Measurements from ENCODE around the gene SLC15A1.

The SLC15A1 gene

DNA sequence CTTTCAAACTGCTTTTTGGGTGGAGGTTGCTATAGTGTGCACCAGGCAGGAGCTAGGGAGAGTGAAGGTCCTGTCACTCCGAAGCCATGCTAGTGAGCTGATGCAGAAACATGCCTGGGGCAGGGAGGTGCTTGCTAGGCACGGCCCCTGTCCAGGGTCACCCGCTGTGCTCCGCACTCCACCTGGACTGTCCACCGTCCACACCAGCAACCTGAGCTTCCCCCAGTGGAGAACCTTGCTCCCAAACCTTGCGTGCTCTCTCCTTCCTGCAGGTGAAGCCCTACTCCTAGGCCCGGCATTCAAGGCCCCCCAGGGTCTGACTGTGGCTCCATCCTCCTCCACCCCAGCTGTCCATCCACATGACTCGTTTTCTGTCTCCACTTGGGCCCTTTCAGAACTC lies 12.3 kb downstream of the SLC15A1 start:
- peaks cover 18% of the 10 kb centered on the region for H3K4me1 ChIP-seq (ENCODE audit: control insufficient read depth, insufficient read depth, low read length)
- no peak overlapping the region for H3K4me3 ChIP-seq (ENCODE audit: low read length)
- no peaks in the 10 kb centered on the region for H3K27me3 ChIP-seq (ENCODE audit: control insufficient read depth, insufficient read depth, low read length)
- no peak overlapping the region for H3K9ac ChIP-seq (ENCODE audit: low read length)
- no peaks in the 10 kb centered on the region for H3K36me3 ChIP-seq (ENCODE audit: control insufficient read depth, insufficient read depth, low read length)
- no peaks in the 10 kb centered on the region for H3K9me3 ChIP-seq (ENCODE audit: control insufficient read depth, low read length)

DNA sequence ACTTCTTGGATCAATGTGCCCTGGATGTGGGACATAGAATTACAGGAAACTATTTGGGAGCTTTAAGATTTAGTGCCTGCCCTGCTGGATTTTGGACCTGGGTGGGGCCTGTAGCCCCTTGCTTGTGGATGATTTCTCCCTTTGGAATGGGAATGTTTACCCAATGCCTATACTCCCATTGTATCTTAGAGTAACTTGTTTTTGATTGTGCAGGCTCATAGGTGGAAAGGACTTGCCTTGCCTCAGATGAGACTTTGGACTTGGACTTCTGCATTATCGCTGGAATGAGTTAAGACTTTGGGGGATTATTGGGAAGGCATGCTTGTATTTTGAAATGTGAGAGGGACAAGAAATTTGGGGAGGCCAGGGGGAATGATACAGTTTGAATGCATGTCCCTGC lies 13.5 kb downstream of the SLC15A1 start:
- H3K4me3 ChIP-seq (ENCODE audit: low read length): no peak overlapping the region
- no peaks in the 10 kb centered on the region for H3K36me3 ChIP-seq (ENCODE audit: control insufficient read depth, insufficient read depth, low read length)
- H3K27me3 ChIP-seq (ENCODE audit: control insufficient read depth, insufficient read depth, low read length): no peaks in the 10 kb centered on the region
- no peak overlapping the region for H3K9ac ChIP-seq (ENCODE audit: low read length)
- H3K9me3 ChIP-seq (ENCODE audit: control insufficient read depth, low read length): no peaks in the 10 kb centered on the region
- H3K4me1 ChIP-seq (ENCODE audit: control insufficient read depth, insufficient read depth, low read length): peaks cover 18% of the 10 kb centered on the region

DNA sequence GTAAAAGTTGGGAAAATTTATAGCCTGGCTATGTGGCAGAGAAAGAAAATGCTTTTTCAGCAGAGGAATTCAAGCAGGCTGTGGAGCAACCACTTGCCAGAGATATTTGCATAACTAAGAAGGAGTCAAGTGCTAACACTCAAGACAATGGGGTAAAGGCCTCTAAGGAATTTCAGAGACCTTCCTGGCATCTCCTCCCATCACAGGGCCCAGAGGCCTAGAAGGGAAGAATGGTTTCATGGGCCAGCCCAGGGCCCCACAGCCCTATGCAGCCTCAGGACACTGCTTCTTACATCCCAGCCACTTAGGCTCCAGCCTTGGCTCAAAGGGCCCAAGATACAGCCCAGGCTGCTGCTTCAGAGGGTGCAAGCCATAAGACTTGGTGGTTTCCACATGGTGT lies 14.3 kb downstream of the SLC15A1 start:
- H3K4me3 ChIP-seq (ENCODE audit: low read length): no peak overlapping the region
- H3K36me3 ChIP-seq (ENCODE audit: control insufficient read depth, insufficient read depth, low read length): no peaks in the 10 kb centered on the region
- H3K9ac ChIP-seq (ENCODE audit: low read length): no peak overlapping the region
- H3K9me3 ChIP-seq (ENCODE audit: control insufficient read depth, low read length): no peaks in the 10 kb centered on the region
- peaks cover 18% of the 10 kb centered on the region for H3K4me1 ChIP-seq (ENCODE audit: control insufficient read depth, insufficient read depth, low read length)
- no peaks in the 10 kb centered on the region for H3K27me3 ChIP-seq (ENCODE audit: control insufficient read depth, insufficient read depth, low read length)

DNA sequence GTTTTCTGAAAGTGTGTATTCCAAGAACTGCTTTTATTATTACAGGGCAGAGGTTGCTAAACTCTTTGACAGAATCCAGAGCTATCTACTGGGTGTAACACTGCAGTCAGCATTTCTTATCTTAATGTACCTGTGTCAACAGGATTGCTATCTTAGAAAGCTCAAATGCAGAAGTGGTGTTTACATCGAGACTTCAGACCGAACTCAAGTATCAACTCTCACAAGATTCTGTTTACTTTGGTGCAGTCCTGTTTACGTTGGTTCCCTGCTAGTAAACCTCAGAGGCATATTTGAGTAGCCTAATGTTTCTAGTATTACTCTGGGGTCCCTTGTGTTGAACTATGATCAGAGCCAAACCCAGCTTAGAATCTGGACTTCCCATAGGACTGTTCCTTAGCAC lies 20.5 kb downstream of the SLC15A1 start:
- H3K4me1 ChIP-seq (ENCODE audit: control insufficient read depth, insufficient read depth, low read length): peaks cover 21% of the 10 kb centered on the region
- H3K4me3 ChIP-seq (ENCODE audit: low read length): no peak overlapping the region
- no peaks in the 10 kb centered on the region for H3K9me3 ChIP-seq (ENCODE audit: control insufficient read depth, low read length)
- H3K9ac ChIP-seq (ENCODE audit: low read length): no peak overlapping the region
- no peaks in the 10 kb centered on the region for H3K27me3 ChIP-seq (ENCODE audit: control insufficient read depth, insufficient read depth, low read length)
- no peaks in the 10 kb centered on the region for H3K36me3 ChIP-seq (ENCODE audit: control insufficient read depth, insufficient read depth, low read length)

DNA sequence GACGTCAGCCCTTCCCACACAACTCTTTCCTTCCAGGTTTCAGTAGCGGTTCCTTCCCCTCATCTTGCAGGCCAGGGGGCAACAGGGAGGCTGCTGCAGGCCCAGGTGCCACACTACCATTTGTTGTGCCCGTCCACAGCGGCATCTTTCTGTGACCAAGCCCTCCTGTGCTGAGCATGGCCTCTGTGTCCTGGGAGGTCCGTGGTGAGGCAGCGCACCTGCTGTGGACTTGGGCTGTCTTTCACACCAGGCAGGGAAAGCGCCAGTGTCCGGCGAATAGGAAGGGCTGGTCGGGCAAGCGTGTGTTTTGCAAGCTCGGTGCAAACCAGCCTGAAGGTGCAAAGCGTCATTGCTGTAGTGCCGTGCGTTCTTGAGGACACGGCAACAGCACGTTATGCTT lies 21.4 kb downstream of the SLC15A1 start:
- no peaks in the 10 kb centered on the region for H3K36me3 ChIP-seq (ENCODE audit: control insufficient read depth, insufficient read depth, low read length)
- H3K9me3 ChIP-seq (ENCODE audit: control insufficient read depth, low read length): no peaks in the 10 kb centered on the region
- H3K27me3 ChIP-seq (ENCODE audit: control insufficient read depth, insufficient read depth, low read length): no peaks in the 10 kb centered on the region
- no peak overlapping the region for H3K9ac ChIP-seq (ENCODE audit: low read length)
- H3K4me1 ChIP-seq (ENCODE audit: control insufficient read depth, insufficient read depth, low read length): peaks cover 21% of the 10 kb centered on the region
- H3K4me3 ChIP-seq (ENCODE audit: low read length): no peak overlapping the region

DNA sequence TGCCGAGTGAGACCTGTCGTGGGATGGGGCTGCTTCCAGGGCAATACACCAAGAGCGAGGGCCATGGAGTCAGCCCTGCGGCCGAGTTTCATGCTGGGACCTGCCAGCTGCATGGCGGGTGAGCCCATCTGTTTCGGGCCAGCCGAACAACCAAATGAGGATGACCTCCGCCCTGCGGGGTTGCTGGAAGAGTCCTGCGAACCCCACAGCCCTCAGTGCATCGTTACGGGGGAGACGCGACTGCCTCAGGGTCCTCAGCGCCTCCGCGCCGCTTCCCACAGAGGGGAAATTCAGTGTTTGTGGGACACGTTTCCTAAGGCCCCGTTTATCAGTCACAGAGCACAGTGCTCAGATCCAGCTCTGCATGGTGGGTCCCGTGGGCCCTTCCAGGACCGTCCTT lies 22.0 kb downstream of the SLC15A1 start:
- no peaks in the 10 kb centered on the region for H3K36me3 ChIP-seq (ENCODE audit: control insufficient read depth, insufficient read depth, low read length)
- H3K4me1 ChIP-seq (ENCODE audit: control insufficient read depth, insufficient read depth, low read length): peaks cover 21% of the 10 kb centered on the region
- H3K9ac ChIP-seq (ENCODE audit: low read length): no peak overlapping the region
- H3K27me3 ChIP-seq (ENCODE audit: control insufficient read depth, insufficient read depth, low read length): no peaks in the 10 kb centered on the region
- no peaks in the 10 kb centered on the region for H3K9me3 ChIP-seq (ENCODE audit: control insufficient read depth, low read length)
- H3K4me3 ChIP-seq (ENCODE audit: low read length): no peak overlapping the region

DNA sequence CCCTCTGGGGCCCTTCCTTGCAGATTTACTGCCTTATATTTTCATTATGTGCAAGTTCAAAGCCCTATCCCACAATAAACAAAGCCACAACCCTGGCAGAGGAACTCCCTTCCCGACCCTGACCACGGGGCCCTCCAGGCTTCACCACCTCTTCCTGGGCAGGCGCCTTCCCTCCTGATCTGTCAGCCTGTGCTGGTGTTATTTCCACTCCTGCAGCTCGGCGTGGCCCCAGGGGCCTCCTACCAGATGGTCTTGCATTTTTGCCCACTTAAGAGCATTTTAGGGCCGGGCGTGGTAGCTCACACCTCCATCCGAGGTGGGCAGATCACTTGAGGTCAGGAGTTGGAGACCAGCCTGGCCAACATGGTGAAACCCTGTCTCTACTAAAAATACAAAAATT lies 22.8 kb downstream of the SLC15A1 start:
- H3K36me3 ChIP-seq (ENCODE audit: control insufficient read depth, insufficient read depth, low read length): no peaks in the 10 kb centered on the region
- no peak overlapping the region for H3K4me3 ChIP-seq (ENCODE audit: low read length)
- H3K4me1 ChIP-seq (ENCODE audit: control insufficient read depth, insufficient read depth, low read length): peaks cover 21% of the 10 kb centered on the region
- H3K9me3 ChIP-seq (ENCODE audit: control insufficient read depth, low read length): no peaks in the 10 kb centered on the region
- H3K27me3 ChIP-seq (ENCODE audit: control insufficient read depth, insufficient read depth, low read length): no peaks in the 10 kb centered on the region
- no peak overlapping the region for H3K9ac ChIP-seq (ENCODE audit: low read length)

DNA sequence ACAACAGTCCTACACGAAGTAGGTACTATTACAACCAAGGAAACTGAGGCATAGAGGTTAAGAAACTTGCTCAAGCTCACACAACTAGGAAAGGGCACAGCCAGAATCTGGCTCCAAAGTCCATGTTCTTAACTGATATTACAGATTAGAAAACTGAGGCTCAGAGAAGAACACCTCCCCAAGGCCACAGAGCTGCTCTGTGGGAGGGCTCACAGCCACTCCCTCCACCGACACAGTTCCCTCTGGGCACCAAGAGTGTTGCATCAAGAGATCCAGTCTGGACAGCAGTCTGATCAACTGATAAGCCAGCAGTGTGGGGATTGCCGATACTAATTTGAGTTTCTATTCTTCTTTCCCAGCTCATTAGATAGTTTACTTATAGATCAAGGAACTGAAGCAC lies 29.5 kb downstream of the SLC15A1 start:
- Histone ChIP-seq H3K4me1 (ENCODE audit: control insufficient read depth, insufficient read depth, low read length) (peaks cover 12% of the 10 kb centered on the region), H3K36me3 (ENCODE audit: control insufficient read depth, insufficient read depth, low read length) (no peaks in the 10 kb centered on the region), H3K9ac (ENCODE audit: low read length) (no peak overlapping the region), H3K27me3 (ENCODE audit: control insufficient read depth, insufficient read depth, low read length) (no peaks in the 10 kb centered on the region), H3K4me3 (ENCODE audit: low read length) (no peak overlapping the region), H3K9me3 (ENCODE audit: control insufficient read depth, low read length) (no peaks in the 10 kb centered on the region)

DNA sequence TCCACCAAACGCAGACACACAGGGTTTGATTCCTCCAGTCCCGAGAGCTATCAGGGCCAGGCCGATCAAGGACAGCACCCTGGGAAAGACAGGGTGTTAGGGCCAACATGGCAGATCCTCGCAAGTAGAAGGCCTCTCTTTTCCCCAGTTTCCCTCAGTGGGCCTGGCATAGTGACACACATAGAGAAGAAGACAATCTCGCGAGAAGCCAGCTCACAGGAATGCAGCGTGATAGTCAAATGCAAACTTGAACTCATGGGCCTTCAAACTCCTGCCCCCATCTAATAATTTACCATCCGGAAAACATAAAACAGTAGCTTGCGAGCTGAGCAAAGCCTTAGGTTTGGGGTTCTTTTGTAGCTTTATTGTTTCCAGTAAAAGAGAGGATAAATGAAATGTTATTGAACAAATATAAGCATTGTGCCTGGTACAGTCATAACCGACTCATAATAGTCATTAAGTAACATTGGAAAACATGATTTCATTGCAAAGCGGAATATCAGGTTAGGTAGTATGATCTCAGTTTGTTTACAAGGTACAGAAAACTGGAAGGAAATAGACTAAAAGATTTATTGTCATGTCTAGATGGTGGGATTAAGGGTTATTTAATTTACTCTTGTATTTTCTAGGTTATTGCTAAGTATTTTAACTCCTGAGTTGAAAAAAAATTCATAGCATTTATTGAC lies 30.5 kb downstream of the SLC15A1 start:
- Histone ChIP-seq H3K27me3 (ENCODE audit: control insufficient read depth, insufficient read depth, low read length) (no peaks in the 10 kb centered on the region), H3K4me1 (ENCODE audit: control insufficient read depth, insufficient read depth, low read length) (peaks cover 18% of the 10 kb centered on the region), H3K36me3 (ENCODE audit: control insufficient read depth, insufficient read depth, low read length) (no peaks in the 10 kb centered on the region), H3K9ac (ENCODE audit: low read length) (no peak overlapping the region), H3K9me3 (ENCODE audit: control insufficient read depth, low read length) (no peaks in the 10 kb centered on the region), H3K4me3 (ENCODE audit: low read length) (no peak overlapping the region)

DNA sequence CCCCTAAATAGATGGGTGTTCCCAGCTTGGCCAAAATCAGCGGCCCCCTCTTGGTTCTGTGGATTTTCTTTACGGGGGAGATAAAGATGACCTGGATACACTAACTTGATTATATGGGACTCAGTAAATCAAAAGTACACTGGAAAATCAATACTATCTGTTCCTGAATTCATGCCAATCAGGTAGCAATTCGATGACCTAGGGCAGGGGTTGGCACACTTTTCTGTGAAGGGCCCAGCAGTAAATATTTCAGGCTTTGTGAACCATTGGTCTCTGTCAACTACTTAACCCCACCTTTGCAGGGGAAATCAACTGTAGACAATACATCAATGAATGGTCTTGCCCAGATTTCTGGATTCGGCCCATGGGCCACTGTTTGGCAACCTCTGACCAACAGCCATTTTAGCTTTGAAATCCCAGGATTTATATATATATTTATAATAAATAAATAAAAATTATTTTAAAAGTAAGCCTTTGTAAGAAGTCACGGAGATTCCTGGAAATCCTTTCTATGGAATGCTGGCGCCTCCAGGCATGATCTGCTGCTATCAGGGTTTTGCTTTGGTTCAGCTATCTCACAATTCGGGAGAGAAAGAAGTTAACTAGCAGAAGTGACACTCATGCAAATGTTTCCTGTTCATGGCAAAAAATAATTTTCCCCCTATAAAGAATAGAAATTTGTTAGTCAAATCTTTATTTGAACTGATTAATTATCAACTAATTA lies 32.8 kb downstream of the SLC15A1 start:
- Histone ChIP-seq H3K9me3 (ENCODE audit: control insufficient read depth, low read length) (no peaks in the 10 kb centered on the region), H3K4me3 (ENCODE audit: low read length) (no peak overlapping the region), H3K27me3 (ENCODE audit: control insufficient read depth, insufficient read depth, low read length) (no peaks in the 10 kb centered on the region), H3K36me3 (ENCODE audit: control insufficient read depth, insufficient read depth, low read length) (no peaks in the 10 kb centered on the region), H3K9ac (ENCODE audit: low read length) (no peak overlapping the region), H3K4me1 (ENCODE audit: control insufficient read depth, insufficient read depth, low read length) (peaks cover 19% of the 10 kb centered on the region)

DNA sequence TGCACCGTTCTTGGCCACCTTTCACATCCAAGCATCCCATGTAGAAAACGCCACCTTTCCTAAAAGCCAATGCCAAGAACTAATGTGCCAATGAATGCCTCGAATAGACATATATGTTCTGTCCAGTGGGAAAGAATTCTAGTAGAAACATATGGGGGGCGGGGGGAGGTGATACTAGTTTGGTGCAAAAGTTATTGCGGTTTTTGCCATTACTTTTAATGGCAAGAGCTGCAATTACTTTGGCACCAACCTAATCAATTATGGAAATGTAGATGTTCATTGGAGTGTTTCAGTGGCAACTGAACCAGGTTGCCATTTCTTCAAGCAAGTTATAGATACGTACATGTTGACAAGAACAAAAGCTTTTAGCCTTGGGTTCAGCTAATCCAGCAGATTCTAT lies 34.6 kb downstream of the SLC15A1 start:
- H3K36me3 ChIP-seq (ENCODE audit: control insufficient read depth, insufficient read depth, low read length): no peaks in the 10 kb centered on the region
- H3K9me3 ChIP-seq (ENCODE audit: control insufficient read depth, low read length): no peaks in the 10 kb centered on the region
- H3K4me3 ChIP-seq (ENCODE audit: low read length): no peak overlapping the region

DNA sequence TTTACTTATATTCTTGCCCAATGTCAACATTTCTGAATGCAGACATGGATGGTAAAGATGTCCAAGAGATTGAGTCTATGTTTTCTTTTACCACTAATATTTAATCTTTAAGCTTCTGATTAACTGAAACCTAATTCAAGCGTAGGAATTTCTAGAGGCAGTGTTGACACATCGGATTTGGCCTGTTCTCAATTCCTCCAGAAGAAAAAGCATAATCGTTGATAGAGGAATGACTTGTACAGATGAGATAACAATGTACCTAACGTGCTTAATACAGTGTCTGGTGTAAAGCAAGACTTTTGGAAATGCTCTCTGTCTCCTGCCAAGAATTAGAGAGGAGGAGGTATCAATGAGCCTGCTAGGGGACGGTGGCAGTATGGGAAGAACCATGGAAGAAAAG lies 35.2 kb downstream of the SLC15A1 start:
- Histone ChIP-seq H3K9me3 (ENCODE audit: control insufficient read depth, low read length) (no peaks in the 10 kb centered on the region), H3K4me3 (ENCODE audit: low read length) (no peak overlapping the region), H3K36me3 (ENCODE audit: control insufficient read depth, insufficient read depth, low read length) (no peaks in the 10 kb centered on the region), H3K4me1 (ENCODE audit: control insufficient read depth, insufficient read depth, low read length) (peaks cover 7% of the 10 kb centered on the region), H3K27me3 (ENCODE audit: control insufficient read depth, insufficient read depth, low read length) (no peaks in the 10 kb centered on the region), H3K9ac (ENCODE audit: low read length) (no peak overlapping the region)

More for the DNA sequence above, 34.6 kb downstream of the SLC15A1 start:
- Histone ChIP-seq H3K9ac (ENCODE audit: low read length) (no peak overlapping the region), H3K27me3 (ENCODE audit: control insufficient read depth, insufficient read depth, low read length) (no peaks in the 10 kb centered on the region), H3K4me1 (ENCODE audit: control insufficient read depth, insufficient read depth, low read length) (peaks cover 12% of the 10 kb centered on the region)
